ENCODE results near the gene FEV.

Gene FEV

DNA sequence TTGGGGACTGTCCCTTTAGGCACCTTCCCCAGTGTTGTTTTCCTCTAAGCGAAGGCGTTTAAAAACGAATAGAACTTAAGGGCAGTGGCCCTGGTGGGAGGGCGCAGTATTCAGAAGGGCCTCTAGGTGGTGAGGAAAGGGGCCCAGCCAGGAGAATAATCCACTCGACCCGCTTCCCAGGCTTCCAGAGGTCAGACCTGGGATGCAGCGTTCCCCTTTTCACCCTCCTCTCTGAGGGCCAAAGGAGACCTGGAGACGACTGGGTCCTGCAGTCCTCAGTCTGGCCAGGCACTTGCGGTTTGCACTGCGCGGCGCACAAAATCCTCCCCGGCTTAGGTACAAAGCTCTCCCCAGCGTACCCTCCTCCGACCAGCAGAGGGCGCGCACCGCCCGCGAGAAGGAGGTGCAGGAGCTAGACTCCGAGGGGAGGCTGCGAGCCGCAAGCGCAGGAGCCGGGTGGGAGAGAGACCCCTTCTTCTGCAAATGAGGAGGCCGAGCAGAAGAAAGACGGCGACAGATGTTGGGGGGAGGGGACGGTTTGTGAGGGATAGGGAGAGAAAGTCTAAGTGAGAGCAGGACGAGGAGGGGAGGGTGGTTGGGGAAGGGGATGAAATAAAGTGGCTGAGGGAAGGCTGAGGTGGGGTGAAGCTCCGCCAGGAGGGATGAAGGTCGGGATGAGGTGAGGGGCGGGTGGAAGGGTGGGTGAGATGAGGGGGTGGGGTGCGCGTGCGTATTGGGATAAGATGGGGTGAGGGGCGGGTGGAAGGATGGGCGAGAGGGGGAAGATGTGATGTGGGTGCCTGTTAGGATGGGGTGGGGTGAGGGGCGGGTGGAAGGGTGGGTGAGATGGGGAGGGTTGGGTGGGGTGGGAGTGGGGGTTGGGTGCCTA lies 4.9 kb downstream of the FEV start:
- DNase-seq, result peak in 52 of 56 donors; percentile 9 to 88 (median 58)

DNA sequence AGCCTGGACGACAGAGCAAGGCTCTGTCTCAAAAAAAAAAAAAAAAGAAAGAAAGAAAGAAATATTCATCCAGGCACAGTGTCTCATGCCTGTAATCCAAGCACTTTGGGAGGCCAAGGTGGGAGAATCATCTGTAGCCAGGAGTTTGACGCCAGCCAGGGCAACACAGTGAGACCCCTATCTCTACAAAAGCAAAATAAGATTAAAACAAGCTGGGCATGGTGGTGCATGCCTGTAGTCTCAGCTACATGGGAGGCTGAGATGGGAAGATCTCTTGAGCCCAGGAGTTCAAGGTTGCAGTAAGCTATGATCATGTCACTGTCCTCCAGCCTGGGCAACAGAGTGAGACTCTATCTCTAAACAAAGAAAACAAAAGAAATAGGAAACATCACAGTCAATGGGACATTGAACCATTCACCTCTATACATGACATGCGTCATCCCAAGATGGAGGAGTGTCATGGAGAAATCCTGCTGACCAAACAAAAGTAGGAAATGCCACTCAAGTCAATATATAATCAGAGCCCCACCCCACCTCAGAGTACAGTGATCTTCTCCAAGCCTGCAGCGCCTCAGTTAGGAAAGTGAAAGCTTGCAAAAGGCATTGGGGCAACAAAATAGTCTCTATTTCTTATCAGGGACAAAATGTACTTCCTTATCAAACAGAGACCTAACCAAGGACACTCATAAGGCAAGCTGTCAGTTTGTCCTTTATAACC lies 9.8 kb downstream of the FEV start:
- no peak for DNase-seq

DNA sequence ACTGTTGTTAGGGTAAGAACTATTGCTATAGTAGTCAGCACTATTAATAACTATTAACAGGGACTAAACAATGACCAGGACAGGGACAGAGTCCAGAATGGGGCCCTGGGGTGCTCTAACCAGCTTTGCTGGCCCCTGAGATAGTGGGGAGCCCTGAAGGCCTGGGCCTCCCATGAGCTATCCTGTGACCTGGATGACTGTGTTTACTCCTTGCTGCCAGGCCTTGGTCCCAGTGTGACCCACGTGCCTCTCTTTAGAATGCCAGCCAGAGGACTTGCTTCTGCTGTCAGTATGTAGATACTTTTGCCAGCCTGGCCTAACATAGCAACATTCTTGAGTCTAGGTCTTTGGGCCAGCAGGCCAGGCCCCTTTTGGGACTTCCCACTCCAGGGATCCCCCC lies 14.1 kb downstream of the FEV start:
- DNase-seq, result no peak

DNA sequence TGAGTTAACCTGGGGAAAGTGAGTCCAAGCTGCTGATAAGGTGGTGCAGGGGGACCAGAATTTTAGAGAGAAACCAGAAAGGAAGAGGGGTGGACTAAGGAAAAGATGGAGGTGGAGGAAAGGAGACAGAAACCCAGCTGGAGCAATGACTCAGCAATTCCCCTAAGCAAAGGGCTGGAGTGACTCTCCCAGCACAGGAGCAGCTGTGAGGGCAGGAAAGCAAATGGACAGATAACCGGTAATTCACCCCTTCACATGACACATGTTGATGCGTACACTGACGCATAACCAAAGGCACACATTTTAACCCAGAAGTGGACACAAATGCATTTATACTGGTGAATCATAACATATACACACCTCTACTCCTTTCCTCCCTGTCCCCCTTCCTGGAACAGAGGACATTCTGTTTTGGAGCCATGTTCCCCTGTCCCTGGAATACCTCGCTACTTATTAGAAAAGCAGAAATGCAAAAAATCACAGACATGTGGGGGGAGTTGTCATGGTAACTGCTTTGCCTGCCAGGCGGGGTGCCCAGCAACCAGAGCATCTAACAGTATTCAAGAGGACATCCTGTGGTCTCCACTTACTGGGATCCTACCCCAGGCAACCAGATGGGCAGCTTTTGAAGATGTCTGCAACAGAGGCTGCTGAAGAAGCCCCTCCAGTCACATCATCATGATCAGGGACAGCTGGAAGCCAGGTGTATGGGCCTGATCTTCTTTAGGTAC lies 20.8 kb downstream of the FEV start:
- peak in 4 of 56 donors; percentile 20 to 41 (median 28) for DNase-seq

DNA sequence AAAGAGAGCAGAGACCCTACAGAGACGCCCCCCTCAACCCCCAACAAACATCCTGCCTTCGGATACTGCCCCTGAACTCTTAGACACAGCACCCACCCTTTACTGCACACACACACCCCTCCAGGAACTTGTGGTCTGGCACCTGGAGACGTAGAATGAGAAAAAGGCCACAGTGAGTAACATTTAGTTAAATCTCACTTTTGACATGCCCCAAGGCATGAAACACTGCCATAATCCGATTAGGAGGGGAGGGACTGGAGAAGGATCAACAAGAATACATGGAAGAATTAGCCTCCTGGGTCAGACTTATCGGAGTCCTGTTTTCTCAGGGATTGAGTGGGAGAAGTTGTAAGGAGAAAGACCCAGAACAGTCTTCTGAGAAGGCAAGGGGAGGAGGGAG lies 21.4 kb downstream of the FEV start:
- no peak for DNase-seq

DNA sequence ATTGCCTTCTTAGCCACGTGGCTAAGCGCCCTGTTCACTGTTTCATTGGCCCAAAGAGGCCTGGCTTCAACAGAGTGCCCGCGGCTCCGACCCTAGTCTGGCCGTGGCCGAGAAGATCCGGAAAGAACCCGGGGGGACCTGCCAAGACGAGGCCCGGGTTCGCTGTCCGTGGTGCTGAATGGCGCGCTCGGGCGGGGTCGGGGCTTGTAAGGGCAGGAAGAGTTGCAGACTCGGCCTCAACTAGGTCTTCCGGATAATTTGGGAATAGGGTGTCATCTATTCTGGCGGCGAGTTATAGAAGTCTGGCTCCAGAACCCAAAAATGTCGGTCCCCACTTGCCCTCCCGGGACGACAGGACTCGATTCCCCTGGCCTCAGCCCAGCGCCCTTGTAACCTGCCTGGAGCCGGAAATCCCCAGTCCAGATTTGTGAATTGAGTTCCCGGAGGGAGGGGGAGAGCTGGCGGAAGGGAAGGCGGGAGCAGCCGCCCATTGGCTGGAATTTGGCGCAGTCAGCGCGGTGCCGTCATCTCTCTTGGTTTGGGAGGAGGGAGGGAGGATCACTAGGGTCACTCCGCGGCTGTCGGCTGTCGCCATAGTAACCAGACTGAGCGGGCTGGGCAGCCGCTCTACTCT lies 22.0 kb downstream of the FEV start:
- DNase-seq, result peak in 47 of 56 donors; percentile 7 to 84 (median 53)

DNA sequence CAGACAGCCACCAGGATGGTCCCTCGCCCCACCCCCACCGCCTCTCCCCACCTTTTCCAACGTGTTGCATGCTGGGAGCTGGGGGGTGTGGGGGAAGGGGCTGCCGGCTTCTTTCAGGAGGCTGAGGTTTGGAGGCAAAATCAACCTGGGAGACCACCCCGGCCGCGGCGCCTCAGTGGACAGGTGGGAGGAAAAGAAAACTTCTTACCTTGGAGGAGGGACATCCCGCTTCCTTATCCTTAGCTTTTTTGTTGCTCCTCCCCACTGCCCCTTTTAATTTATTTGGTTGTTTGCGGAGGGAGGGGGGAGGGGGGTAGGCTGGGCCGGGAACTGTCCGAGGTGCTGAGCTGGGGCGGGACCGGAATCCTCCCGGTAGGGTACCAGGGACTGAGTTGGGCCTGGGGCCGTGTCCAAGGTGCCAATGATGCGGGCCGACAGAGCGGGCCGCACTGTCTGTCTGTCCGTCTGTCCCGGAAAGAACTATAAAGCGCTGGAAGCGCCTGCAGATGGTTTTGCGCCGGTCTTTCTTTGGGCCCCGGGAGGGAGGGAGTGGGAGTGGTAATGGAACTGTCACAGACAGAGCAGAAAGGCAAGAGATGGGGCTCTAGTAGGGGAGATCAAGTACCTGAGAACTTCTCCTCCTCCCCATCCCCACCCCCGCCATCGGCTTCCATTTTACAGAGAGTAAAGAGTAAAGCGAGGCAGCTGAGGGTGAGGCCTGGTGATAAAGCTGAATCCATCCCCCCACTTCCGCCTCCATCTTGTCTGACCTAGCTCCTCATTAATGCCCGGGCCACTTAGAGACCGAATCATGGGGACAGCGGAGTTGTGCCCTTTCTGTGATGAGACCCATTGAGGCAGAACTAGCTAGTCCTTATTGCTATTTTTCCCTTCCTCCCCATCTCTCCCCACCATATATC lies 23.1 kb downstream of the FEV start:
- DNase-seq, result peak in 3 of 56 donors; percentile 16 to 41 (median 24)

DNA sequence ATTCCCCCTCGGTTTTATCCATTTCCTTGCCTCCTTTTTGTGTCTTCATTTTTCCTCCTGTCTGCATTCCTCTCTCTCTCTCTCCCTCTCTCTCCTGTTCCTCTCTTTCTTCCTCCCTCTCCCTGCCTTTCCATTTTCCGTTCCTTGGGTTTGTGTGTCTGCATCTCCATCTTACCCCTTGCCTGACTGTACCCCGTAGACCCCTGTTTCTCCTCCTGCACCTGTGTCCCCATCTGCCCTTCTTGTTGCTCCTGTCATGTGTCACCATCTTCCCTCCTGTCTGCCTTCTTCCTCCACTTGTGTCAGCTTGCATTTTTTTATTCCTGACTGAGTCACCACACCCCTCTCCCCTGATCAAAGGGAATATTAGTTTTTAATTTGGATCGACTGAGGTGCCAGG lies 23.8 kb downstream of the FEV start:
- DNase-seq, result no peak

DNA sequence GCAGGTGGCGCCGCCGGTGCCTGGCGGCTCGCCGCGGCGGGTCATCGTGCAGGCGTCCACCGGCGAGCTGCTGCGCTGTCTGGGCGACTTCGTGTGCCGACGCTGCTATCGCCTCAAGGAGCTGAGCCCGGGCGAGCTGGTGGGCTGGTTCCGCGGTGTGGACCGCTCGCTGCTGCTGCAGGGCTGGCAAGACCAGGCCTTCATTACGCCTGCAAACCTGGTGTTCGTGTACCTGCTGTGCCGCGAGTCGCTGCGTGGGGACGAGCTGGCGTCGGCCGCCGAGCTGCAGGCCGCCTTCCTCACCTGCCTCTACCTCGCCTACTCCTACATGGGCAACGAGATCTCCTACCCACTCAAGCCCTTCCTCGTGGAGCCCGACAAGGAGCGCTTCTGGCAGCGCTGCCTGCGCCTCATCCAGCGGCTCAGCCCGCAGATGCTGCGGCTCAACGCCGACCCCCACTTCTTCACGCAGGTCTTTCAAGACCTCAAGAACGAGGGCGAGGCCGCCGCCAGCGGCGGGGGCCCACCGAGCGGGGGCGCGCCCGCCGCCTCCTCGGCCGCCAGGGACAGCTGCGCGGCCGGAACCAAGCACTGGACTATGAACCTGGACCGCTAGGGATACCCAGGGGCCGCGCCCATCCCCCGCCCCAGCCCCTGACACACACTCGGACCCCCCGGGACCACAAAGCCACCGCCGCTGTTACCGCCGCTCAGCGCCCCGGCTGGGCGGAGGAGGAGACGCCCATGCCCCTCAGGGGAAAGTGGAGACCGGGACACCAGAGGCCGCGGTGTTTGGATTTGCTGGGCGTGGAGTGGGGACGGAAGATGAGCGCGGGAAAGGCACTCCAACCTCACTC lies 24.4 kb downstream of the FEV start:
- DNase-seq, result peak in 1 of 56 donors; percentile 24

DNA sequence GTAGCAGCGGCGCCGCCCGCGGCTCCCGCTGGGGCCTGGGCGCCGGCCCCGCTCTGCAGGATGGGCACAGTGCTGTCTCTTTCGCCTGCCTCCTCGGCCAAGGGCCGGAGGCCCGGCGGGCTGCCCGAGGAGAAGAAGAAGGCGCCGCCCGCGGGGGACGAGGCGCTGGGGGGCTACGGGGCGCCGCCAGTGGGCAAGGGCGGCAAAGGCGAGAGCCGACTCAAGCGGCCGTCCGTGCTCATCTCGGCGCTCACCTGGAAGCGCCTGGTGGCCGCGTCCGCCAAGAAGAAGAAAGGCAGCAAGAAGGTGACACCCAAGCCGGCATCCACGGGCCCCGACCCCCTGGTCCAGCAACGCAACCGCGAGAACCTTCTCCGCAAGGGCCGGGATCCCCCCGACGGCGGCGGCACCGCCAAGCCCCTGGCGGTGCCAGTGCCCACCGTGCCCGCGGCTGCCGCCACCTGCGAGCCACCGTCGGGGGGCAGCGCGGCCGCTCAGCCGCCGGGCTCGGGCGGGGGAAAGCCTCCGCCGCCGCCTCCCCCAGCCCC lies 25.1 kb downstream of the FEV start:
- DNase-seq, result no peak

DNA sequence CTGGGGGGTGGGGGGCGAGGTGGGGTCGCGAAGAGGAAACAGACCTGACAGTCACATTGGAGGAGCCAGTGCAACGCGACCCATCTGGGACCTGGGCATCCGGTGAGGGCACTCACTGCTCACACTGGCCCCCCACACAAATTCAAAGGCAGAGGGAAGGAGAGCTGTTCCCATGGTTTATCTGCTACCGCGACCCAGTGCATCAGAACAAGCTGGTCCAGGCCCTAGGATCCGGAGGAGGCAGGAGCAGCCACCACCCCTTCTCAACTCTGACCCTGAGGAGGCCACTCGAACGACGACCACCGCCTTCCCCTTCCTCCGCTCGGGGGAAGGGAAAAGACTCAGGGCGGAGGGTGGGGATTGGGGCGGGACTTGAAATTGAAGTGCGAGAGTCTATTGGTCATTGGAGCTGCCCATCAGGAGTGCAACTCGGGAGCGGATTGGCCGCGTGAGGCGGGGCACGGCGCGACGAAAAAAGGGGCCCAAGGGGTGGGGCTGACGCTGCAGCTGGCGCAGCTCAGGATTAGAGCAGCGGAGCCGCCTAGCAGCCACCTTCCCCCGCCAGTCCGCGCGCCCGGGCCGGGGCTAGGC lies 25.7 kb downstream of the FEV start, which contains the start of gene CDK5R2:
Gene CDK5R2, plus strand, starts transcription at position 526 of the 591 bp plus-strand sequence. CDS start 155 bp downstream, outside the sequence.
- peak in 53 of 56 donors; percentile 20 to 94 (median 76) for DNase-seq

DNA sequence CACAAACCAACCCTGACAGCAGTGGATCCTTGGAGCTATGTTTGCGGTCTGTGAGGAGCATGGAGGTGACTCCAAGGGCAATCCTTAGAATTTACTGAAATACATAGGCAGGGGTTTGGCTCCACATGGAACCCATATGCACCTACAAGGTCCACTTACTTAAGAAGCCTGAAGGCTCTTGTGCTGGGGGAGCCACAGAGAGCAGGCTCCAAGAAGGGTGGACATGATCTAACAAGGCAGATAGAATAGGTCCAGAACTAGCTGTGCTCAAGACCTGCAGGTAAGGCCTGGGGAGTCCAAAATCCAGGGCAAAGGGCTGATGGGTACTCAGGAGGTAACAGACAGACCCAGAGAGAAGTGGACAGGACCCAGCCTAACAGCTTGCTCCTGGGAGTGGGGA lies 26.7 kb downstream of the FEV start:
- no peak for DNase-seq

DNA sequence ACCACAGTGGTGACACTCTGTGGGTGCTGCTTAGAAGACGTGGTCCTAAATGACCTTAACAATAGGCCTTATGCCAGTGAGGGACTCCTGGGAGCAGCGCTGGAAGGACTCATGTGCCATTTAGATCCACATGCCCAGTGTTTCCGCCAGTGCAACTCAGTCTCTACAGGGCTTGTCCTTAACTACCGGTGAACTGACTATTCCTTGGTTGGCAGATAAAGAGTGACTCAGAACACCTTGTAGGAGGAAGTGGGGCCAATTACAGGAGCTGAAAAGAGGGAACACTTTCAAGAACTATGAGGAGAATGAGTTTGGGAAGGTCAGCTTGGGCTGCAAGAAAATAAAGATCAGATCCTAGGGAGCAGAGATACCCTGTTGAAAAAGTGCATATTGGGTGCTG lies 27.3 kb downstream of the FEV start:
- peak in 1 of 56 donors; percentile 7 for DNase-seq

DNA sequence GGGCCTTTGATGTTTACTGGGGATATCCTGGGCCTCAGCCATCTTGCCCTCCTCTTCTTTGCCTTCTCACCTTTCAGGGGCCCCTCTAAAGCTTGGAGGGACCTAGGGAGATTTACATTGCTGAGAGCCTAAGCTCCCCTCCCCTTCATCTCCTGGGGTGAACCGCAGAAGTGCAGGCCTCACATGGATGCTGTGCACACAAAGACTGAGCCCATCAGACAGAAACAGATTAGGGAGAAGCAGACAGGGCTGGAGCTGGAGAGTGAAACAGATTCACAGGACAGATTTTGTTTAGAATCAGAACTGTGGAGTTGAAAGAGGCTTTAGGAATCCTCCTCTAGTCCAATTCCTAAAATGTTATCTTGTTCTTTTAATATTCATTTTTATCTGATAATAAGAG lies 28.9 kb downstream of the FEV start:
- no peak for DNase-seq

DNA sequence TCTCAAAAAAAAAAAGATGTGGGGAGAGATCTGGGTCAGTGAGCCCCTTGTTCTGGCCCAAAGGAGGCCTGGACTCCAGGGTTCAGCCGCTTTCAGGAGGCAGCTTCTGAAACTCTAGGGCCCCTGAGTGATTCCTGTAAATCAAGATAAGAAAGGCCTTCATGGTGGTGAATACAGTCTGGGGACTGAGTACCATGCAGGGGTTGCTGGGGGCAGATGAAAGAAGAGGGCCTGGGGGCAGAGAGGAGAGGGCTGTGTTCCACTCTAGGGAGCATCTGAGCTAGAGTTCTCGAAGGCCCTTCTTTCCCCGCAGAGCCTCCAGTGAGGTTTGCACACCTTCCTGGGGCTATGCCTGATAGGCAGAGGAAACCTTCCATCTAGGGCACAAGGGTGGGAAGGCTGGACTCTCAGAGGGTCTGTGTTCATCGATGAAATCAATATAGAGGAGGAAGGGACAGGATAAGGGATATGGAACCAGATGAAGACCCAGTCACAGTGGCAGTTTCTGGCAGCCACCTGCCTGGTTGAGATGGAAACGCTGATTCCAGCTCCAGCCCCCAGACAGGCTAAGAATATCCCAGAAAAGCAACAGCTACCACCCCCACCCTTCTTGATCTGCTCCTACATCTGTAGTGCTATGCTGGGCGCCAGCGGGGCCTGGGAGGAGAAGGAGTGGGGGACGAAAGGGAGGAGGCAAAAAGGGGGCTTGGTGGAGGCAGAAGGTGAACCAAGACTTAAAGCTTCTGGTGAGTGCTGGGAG lies 30.3 kb downstream of the FEV start:
- peak in 35 of 56 donors; percentile 8 to 82 (median 49) for DNase-seq

DNA sequence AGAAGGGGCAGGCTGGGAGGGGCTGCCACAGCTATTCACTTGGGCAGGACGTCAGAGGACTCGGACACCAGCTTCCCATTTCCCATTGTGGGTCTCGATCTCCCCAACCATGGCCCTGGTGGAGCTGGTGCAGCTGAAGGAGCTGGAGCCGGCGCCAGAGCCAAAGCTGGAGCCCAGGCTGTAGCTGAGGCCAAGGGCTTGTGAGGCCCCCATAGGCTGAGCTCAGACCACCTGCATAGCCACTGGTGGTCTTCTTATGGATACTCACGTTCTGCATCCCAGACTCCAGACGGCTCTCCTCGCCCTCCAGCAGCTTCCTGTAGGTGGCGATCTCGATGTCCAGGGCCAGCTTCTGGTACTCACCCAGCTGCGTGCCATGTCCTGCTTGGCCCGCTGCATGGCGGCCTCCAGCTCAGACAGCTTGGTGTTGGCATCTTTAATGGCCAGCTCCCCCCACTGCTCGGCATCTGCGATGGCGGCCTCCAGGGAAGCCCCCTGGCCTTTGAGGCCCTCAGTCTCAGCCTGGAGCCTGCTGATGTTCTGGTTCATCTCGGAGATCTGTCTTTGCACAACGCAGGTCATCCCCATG lies 31.5 kb downstream of the FEV start:
- DNase-seq, result no peak

DNA sequence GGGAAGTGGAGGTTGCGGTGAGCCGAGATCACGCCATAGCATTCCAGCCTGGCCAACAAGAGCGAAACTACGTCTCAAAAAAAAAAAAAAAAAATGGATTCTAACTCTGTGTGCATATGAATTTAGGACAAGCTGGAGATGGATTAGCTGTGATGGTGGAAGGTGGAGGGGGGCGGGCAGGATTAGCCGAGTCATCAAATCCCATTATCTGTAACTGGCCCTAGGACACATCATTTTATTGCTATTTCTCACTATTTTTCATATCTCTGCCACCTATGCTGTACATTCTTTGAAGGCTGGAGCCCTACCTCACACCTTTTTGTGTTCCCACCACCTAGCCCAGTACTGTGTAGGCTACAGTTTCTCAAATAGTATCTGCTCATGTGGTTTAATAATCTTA lies 32.8 kb downstream of the FEV start:
- no peak for DNase-seq
